GM20000 (cell line): ENCODE data around the gene CLPTM1L.
"Not testable (repeated sequence)": the region's sequence is repeated elsewhere in the genome, so short reads cannot be mapped to it uniquely, and the experiment has no call there.

Source experiments
- DNase-seq: peaks from one replicate; pipeline ENCODE4 v3.0.0; 2012; ENCODE audit warnings: low spot score
- CTCF ChIP-seq: IDR thresholded peaks from 2 replicates; pipeline ENCODE4 v1.5.1; 2012; ENCODE audit warnings: mild to moderate bottlenecking, control low read depth; ENCODE audit errors: extremely low read depth, missing control alignments

The CLPTM1L gene

GRCh38 chr5:1330847-1331831 lies 13.8 kb downstream of the CLPTM1L start:
- DNase-seq: no peak
- TF ChIP-seq CTCF: no peak

- TF ChIP-seq CTCF: no peak
- DNase-seq: no peak
Observed at GRCh38 chr5:1330146-1330846, 14.6 kb downstream of the CLPTM1L start.

- no peak for TF ChIP-seq CTCF
- no peak for DNase-seq
Observed at GRCh38 chr5:1329111-1329579, 15.8 kb downstream of the CLPTM1L start.

- DNase-seq: not testable (repeated sequence)
Observed at GRCh38 chr5:1328237-1329110, 16.4 kb downstream of the CLPTM1L start.

- DNase-seq: not testable (repeated sequence)
Observed at GRCh38 chr5:1326901-1327756, 17.8 kb downstream of the CLPTM1L start.

GRCh38 chr5:1326532-1326875 lies 18.4 kb downstream of the CLPTM1L start:
- not testable (repeated sequence) for DNase-seq

GRCh38 chr5:1325870-1326531 lies 18.9 kb downstream of the CLPTM1L start:
- TF ChIP-seq CTCF: no peak

More at GRCh38 chr5:1325870-1326531, 18.9 kb downstream of the CLPTM1L start:
- no peak for DNase-seq
